Pulmonary artery endothelial cell (primary cell): ENCODE results near the gene PIK3C2G. TPM values are rescaled to one million over a fixed set of nuclear protein-coding genes. Genes with fewer than 3 reads are reported as not detected.

Experiments
- DNase-seq: peaks from one replicate; pipeline ENCODE4 v3.0.0-alpha.2; 2011; ENCODE audit warnings: low read depth, low spot score
- total RNA-seq: library from RNA; depleted of rRNA; stranded (reverse); fragments of >200 nt; gene quantifications from 2 replicates; pipeline ENCODE4 v1.2.3, GENCODE V29; 2014

Gene PIK3C2G
- total RNA-seq, 1 donor from 2014 or later, result not detected

GRCh38 chr12:18343708-18344107 lies 82.4 kb downstream of the PIK3C2G start:
- DNase-seq, result no peak

- DNase-seq, result no peak
Measured at GRCh38 chr12:18345021-18345735, 83.9 kb downstream of the PIK3C2G start.

GRCh38 chr12:18352312-18352711 lies 91.0 kb downstream of the PIK3C2G start:
- no peak for DNase-seq

GRCh38 chr12:18355429-18355828 lies 94.1 kb downstream of the PIK3C2G start:
- no peak for DNase-seq

- no peak for DNase-seq
Measured at GRCh38 chr12:18358077-18358476, 96.8 kb downstream of the PIK3C2G start.

- no peak for DNase-seq
Measured at GRCh38 chr12:18358930-18359329, 97.6 kb downstream of the PIK3C2G start.

GRCh38 chr12:18361433-18361832 lies 100.1 kb downstream of the PIK3C2G start:
- DNase-seq, result no peak

- no peak for DNase-seq
Measured at GRCh38 chr12:18363321-18363720, 102.0 kb downstream of the PIK3C2G start.

- DNase-seq, result no peak
Measured at GRCh38 chr12:18368594-18368993, 107.3 kb downstream of the PIK3C2G start.

GRCh38 chr12:18373181-18373580 lies 111.9 kb downstream of the PIK3C2G start:
- no peak for DNase-seq

- no peak for DNase-seq
Measured at GRCh38 chr12:18375131-18375530, 113.8 kb downstream of the PIK3C2G start.

- no peak for DNase-seq
Measured at GRCh38 chr12:18375583-18375982, 114.3 kb downstream of the PIK3C2G start.

GRCh38 chr12:18382236-18382885 lies 121.0 kb downstream of the PIK3C2G start:
- DNase-seq, result no peak

- DNase-seq, result no peak
Measured at GRCh38 chr12:18383203-18383602, 121.9 kb downstream of the PIK3C2G start.

- no peak for DNase-seq
Measured at GRCh38 chr12:18387706-18388105, 126.4 kb downstream of the PIK3C2G start.

- no peak for DNase-seq
Measured at GRCh38 chr12:18389820-18390219, 128.5 kb downstream of the PIK3C2G start.

GRCh38 chr12:18391151-18391550 lies 129.8 kb downstream of the PIK3C2G start:
- DNase-seq, result no peak

- DNase-seq, result no peak
Measured at GRCh38 chr12:18394742-18395141, 133.4 kb downstream of the PIK3C2G start.

- no peak for DNase-seq
Measured at GRCh38 chr12:18400186-18400585, 138.9 kb downstream of the PIK3C2G start.

GRCh38 chr12:18402872-18403611 lies 141.7 kb downstream of the PIK3C2G start:
- no peak for DNase-seq

GRCh38 chr12:18411453-18411852 lies 150.1 kb downstream of the PIK3C2G start:
- DNase-seq, result no peak

GRCh38 chr12:18414671-18415070 lies 153.4 kb downstream of the PIK3C2G start:
- DNase-seq, result no peak
